ENCODE measurements around the gene GRB10. TPM values are rescaled to one million over a fixed set of nuclear protein-coding genes. Genes with fewer than 3 reads are reported as not detected.

Gene GRB10
- total and polyA plus RNA-seq, 3 donors from 2014 or later = 54.0 to 81.9 (median 57.7) TPM

DNA sequence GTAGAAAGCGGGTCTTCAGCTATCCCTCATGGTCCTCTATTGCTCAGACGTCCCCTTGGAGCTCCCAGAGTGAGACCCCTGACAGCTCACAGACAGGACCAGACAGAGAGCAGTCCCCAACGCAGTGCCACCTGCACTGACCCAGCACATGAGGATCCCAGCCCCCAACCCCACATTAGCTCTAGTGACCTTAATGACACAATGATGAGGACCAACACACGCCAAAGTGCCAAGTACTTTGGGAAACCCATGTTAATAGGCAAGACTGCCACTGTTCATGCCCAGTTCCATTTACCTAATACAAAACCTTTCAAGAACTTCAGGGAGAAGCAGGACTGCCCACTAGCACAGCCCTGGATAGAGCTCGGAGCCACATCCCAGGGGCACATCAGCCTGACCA is 5.7 kb upstream of the GRB10 start:
- Histone ChIP-seq H3K36me3 (ENCODE audit: low read depth, missing control alignments) (no peaks in the 10 kb centered on the region), H3K4me3 (no peak overlapping the region), H3K27ac (no peak overlapping the region), H3K27me3 (no peaks in the 10 kb centered on the region), H3K4me1 (peaks cover 2% of the 10 kb centered on the region), H3K9me3 (no peaks in the 10 kb centered on the region)
- TF ChIP-seq, protein P1, sequence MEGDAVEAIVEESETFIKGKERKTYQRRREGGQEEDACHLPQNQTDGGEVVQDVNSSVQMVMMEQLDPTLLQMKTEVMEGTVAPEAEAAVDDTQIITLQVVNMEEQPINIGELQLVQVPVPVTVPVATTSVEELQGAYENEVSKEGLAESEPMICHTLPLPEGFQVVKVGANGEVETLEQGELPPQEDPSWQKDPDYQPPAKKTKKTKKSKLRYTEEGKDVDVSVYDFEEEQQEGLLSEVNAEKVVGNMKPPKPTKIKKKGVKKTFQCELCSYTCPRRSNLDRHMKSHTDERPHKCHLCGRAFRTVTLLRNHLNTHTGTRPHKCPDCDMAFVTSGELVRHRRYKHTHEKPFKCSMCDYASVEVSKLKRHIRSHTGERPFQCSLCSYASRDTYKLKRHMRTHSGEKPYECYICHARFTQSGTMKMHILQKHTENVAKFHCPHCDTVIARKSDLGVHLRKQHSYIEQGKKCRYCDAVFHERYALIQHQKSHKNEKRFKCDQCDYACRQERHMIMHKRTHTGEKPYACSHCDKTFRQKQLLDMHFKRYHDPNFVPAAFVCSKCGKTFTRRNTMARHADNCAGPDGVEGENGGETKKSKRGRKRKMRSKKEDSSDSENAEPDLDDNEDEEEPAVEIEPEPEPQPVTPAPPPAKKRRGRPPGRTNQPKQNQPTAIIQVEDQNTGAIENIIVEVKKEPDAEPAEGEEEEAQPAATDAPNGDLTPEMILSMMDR (IDR thresholded peaks at IDR 0.05) = no peak
- no peak for TF ChIP-seq POLR2A (IDR thresholded peaks at IDR 0.05)
- intact Hi-C loops (cut with DNase I; ENCODE audit: low total_unique reads) = no loop called here
- WGBS, 2 donors = 89 to 97% methylated on average over 4 to 5 of the region's 5 CpGs
- DNase-seq = no peak

GRCh38 chr7:50787825-50788224 is 5.1 kb upstream of the GRB10 start:
- Histone ChIP-seq H3K4me3 (no peak overlapping the region), H3K27ac (no peak overlapping the region), H3K9me3 (no peaks in the 10 kb centered on the region), H3K36me3 (ENCODE audit: low read depth, missing control alignments) (no peaks in the 10 kb centered on the region), H3K4me1 (peaks cover 2% of the 10 kb centered on the region), H3K27me3 (no peaks in the 10 kb centered on the region)
- 78 to 82% methylated on average over 4 of the region's 4 CpGs for WGBS, 2 donors
- TF ChIP-seq, protein P1 (IDR thresholded peaks at IDR 0.05) = no peak
- TF ChIP-seq POLR2A (IDR thresholded peaks at IDR 0.05) = no peak
- no peak for DNase-seq
- intact Hi-C loops (cut with DNase I; ENCODE audit: low total_unique reads) = no loop called here

DNA sequence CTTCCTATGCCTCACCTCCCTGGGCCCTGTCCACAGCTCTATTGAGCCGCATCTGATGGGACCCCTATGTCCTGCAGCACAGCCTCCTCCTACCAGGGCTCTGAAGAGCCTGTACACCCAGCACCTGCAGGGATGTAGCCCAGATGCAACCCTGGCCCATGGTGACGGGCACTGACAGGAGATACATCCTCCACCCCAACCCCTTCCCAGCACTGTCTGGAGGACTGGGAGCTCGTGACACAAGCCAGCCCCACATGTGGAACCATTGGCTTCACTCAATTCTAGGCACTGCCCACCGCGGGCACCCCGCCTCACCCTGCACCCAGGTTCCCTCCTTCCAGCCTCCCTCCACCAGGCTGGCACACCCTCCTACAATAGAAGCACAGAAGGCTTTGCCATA is 2.6 kb upstream of the GRB10 start:
- intact Hi-C loops (cut with DNase I; ENCODE audit: low total_unique reads) = no loop called here
- no peak overlapping the region for H3K4me3 ChIP-seq
- WGBS, 2 donors = 87 to 94% methylated on average over 6 of the region's 6 CpGs
- H3K36me3 ChIP-seq (ENCODE audit: low read depth, missing control alignments) = no peaks in the 10 kb centered on the region
- H3K4me1 ChIP-seq = no peaks in the 10 kb centered on the region
- TF ChIP-seq, protein P1 (IDR thresholded peaks at IDR 0.05) = no peak
- no peak for TF ChIP-seq POLR2A (IDR thresholded peaks at IDR 0.05)
- no peak overlapping the region for H3K27ac ChIP-seq
- H3K27me3 ChIP-seq = no peaks in the 10 kb centered on the region
- DNase-seq = no peak
- no peaks in the 10 kb centered on the region for H3K9me3 ChIP-seq

DNA sequence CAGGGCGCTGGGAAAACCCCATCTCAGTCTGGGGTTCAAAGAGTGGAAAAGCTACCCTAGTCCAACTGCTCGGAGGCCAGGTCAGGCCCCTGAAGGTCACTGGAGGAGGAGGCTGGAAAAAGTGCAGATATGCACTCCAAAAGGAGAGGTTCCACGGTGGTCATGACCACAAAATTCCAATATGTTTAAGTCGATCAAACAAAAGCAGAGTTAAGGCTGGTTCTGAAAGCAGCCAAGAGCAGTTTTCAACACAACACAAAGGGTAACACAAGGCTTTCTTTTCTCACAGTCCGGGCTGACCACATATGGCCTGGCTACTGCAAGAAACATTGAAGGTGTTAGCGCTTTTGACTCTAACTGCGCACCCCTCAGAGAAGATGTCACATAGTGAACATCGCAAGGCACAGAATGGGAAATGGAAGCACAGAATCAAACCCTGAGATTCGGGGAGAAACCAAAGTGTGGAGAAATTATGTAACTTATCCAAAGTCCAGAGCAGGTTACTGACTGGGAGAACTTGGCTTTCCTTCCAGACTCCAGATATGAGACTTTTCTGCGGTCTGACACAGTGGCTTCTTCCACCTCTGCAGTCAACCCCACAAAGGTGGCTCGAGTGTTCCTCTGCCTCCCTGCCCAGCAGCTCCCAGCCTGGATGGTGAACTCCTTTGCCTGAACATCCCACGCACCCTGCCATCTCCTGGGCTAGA is 1.3 kb upstream of the GRB10 start:
- TF ChIP-seq POLR2A (IDR thresholded peaks at IDR 0.05) = no peak
- TF ChIP-seq, protein P1 (IDR thresholded peaks at IDR 0.05) = no peak
- no peak overlapping the region for H3K27ac ChIP-seq
- H3K4me1 ChIP-seq = no peaks in the 10 kb centered on the region
- no peak overlapping the region for H3K4me3 ChIP-seq
- no peak for DNase-seq
- no peaks in the 10 kb centered on the region for H3K27me3 ChIP-seq
- 78 to 85% methylated on average over 11 to 12 of the region's 12 CpGs for WGBS, 2 donors
- no peaks in the 10 kb centered on the region for H3K36me3 ChIP-seq (ENCODE audit: low read depth, missing control alignments)
- no peaks in the 10 kb centered on the region for H3K9me3 ChIP-seq
- intact Hi-C loops (cut with DNase I; ENCODE audit: low total_unique reads) = no loop called here

- intact Hi-C loops (cut with DNase I; ENCODE audit: low total_unique reads) = no loop called here
- Histone ChIP-seq H3K36me3 (ENCODE audit: low read depth, missing control alignments) (no peaks in the 10 kb centered on the region), H3K4me1 (no peaks in the 10 kb centered on the region), H3K27ac (no peak overlapping the region), H3K4me3 (no peak overlapping the region), H3K27me3 (no peaks in the 10 kb centered on the region), H3K9me3 (no peaks in the 10 kb centered on the region)
- no peak for DNase-seq
- WGBS, 2 donors = 38 to 58% methylated on average over 7 of the region's 7 CpGs
- TF ChIP-seq POLR2A (IDR thresholded peaks at IDR 0.05) = no peak
- TF ChIP-seq, protein P1 (IDR thresholded peaks at IDR 0.05) = no peak
Observed at GRCh38 chr7:50783303-50783702, 607 bp upstream of the GRB10 start.

Measured in testis (tissue), 3 donors.